ENCODE results near the gene CCDC200. TPM values are rescaled to one million over a fixed set of nuclear protein-coding genes. Genes with fewer than 3 reads are reported as not detected.
A peak's percentile ranks its signal among the peaks of the same experiment; 100 is the strongest.
"Not testable (repeated sequence)": the region's sequence is repeated elsewhere in the genome, so short reads cannot be mapped to it uniquely, and the experiment has no call there.

CCDC200 gene
- total and polyA plus RNA-seq, 9 donors = 0.12 to 0.57 (median 0.30) TPM; not detected in 4

GRCh38 chr17:43211480-43212402 lies 16.7 kb downstream of the CCDC200 start, which contains the start of gene TMEM106A:
TSS of gene TMEM106A (plus strand) at chr17:43211875. CDS start at chr17:43213042, 1,167 bp downstream.
- no peaks in the 10 kb centered on the region for H3K27me3 ChIP-seq
- intact Hi-C loops (cut with DNase I) = loop anchor here in 1 of 4 donors (10.0 kb wide), 2 partner anchors 77 to 187 kb away; partner anchors contain the start of genes RND2 and VAT1
- H3K4me1 ChIP-seq (ENCODE audit: insufficient read depth) = peaks cover 5% of the 10 kb centered on the region
- no peaks in the 10 kb centered on the region for H3K36me3 ChIP-seq
- H3K4me3 ChIP-seq = peak within 1 kb of the TSS; percentile 54
- no peaks in the 10 kb centered on the region for H3K9me3 ChIP-seq
- peak within 1 kb of the TSS; percentile 60 to 72 for H3K27ac ChIP-seq
- no peak for TF ChIP-seq EP300 (IDR thresholded peaks at IDR 0.05)
- TF ChIP-seq POLR2A (IDR thresholded peaks at IDR 0.05) = no peak
- peak in 2 of 3 donors; percentile 48 to 51 for TF ChIP-seq CTCF (IDR thresholded peaks at IDR 0.05)
- DNase-seq = peak; percentile 83 to 89 (median 86)
- WGBS, 3 donors = 0 to 1% (median 0%) methylated on average over 54 of the region's 54 CpGs

- WGBS, 3 donors = 0 to 5% (median 2%) methylated on average over 2 of the region's 2 CpGs
- intact Hi-C loops (cut with DNase I) = loop anchor here in 1 of 4 donors (10.0 kb wide), 2 partner anchors 76 to 186 kb away; partner anchors contain the start of genes RND2 and VAT1
Observed at GRCh38 chr17:43211123-43211479, 17.3 kb downstream of the CCDC200 start.

GRCh38 chr17:43210576-43210975 lies 17.8 kb downstream of the CCDC200 start:
- intact Hi-C loops (cut with DNase I) = loop anchor here in 1 of 4 donors (10.0 kb wide), 2 partner anchors 76 to 186 kb away; partner anchors contain the start of genes RND2 and VAT1

More at GRCh38 chr17:43211123-43211479, 17.3 kb downstream of the CCDC200 start:
- Histone ChIP-seq H3K27me3 (no peaks in the 10 kb centered on the region), H3K27ac (peak overlapping the region in 1 of 2 donors; percentile 72), H3K4me1 (ENCODE audit: insufficient read depth) (peaks cover 5% of the 10 kb centered on the region), H3K9me3 (no peaks in the 10 kb centered on the region), H3K36me3 (no peaks in the 10 kb centered on the region), H3K4me3 (peak overlapping the region; percentile 54)
- DNase-seq = no peak
- no peak for TF ChIP-seq POLR2A (IDR thresholded peaks at IDR 0.05)
- TF ChIP-seq EP300 (IDR thresholded peaks at IDR 0.05) = no peak
- TF ChIP-seq CTCF (IDR thresholded peaks at IDR 0.05) = no peak

GRCh38 chr17:43203013-43203412 lies 25.4 kb downstream of the CCDC200 start:
- 96 to 99% (median 98%) methylated on average over 3 of the region's 3 CpGs for WGBS, 3 donors
- H3K4me1 ChIP-seq (ENCODE audit: insufficient read depth); DNase-seq; H3K9me3 ChIP-seq; H3K27ac ChIP-seq; H3K36me3 ChIP-seq; intact Hi-C loops (cut with DNase I); H3K27me3 ChIP-seq; H3K4me3 ChIP-seq: not testable (repeated sequence)

More at GRCh38 chr17:43210576-43210975, 17.8 kb downstream of the CCDC200 start:
- no peak for DNase-seq
- no peak overlapping the region for H3K27ac ChIP-seq
- no peak for TF ChIP-seq CTCF (IDR thresholded peaks at IDR 0.05)
- no peaks in the 10 kb centered on the region for H3K9me3 ChIP-seq
- no peaks in the 10 kb centered on the region for H3K27me3 ChIP-seq
- no peak overlapping the region for H3K4me3 ChIP-seq
- peaks cover 3% of the 10 kb centered on the region for H3K4me1 ChIP-seq (ENCODE audit: insufficient read depth)
- no peaks in the 10 kb centered on the region for H3K36me3 ChIP-seq
- 62 to 76% (median 65%) methylated on average over 3 of the region's 3 CpGs for WGBS, 3 donors

- DNase-seq = no peak
- no peak for TF ChIP-seq EP300 (IDR thresholded peaks at IDR 0.05)
- TF ChIP-seq POLR2A (IDR thresholded peaks at IDR 0.05) = no peak
- no peak for TF ChIP-seq CTCF (IDR thresholded peaks at IDR 0.05)
- Histone ChIP-seq H3K9me3 (no peaks in the 10 kb centered on the region), H3K36me3 (no peaks in the 10 kb centered on the region), H3K4me1 (ENCODE audit: insufficient read depth) (no peaks in the 10 kb centered on the region), H3K4me3 (no peak overlapping the region), H3K27me3 (no peaks in the 10 kb centered on the region), H3K27ac (no peak overlapping the region)
- intact Hi-C loops (cut with DNase I) = no loop called here
- 77 to 88% (median 85%) methylated on average over 4 of the region's 4 CpGs for WGBS, 3 donors
Observed at GRCh38 chr17:43200127-43200526, 28.3 kb downstream of the CCDC200 start.

Data from ovary (tissue), 9 donors.